ENCODE results near the gene BCAS1. TPM values are rescaled to one million over a fixed set of nuclear protein-coding genes. Genes with fewer than 3 reads are reported as not detected.

BCAS1 gene
- total RNA-seq, 1 donor: not detected

DNA sequence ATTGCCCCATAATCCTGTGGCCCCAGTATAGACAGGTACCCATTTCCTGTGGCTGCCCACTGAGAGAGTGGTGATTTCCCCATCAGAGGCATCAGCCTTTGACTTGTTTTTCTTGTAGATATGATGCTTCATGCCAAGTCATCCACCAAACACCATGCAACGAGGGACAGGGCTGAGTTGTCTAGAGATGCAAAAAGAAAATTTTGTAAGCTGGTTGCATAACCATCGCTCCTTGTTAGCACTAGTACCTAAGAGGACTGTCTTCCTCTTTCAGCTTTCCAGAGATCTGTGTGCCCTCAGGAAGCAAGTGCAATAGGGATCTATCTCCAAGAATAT, 166.8 kb downstream of the BCAS1 start:
- no peaks in the 10 kb centered on the region for H4K20me1 ChIP-seq (ENCODE audit: insufficient read depth, low read length)
- H3K4me1 ChIP-seq (ENCODE audit: insufficient read depth, low read length): peaks cover 51% of the 10 kb centered on the region
- H3K79me2 ChIP-seq (ENCODE audit: insufficient read depth, low read length): no peaks in the 10 kb centered on the region
- no peak overlapping the region for H3K4me2 ChIP-seq (ENCODE audit: insufficient read depth, low read length)
- H3K4me3 ChIP-seq (ENCODE audit: insufficient read depth, low read length): no peak overlapping the region
- H3K27ac ChIP-seq (ENCODE audit: low read depth, low read length): peak overlapping the region; percentile 57
- H3K36me3 ChIP-seq (ENCODE audit: insufficient read depth, low read length): no peaks in the 10 kb centered on the region
- no peaks in the 10 kb centered on the region for H3K27me3 ChIP-seq (ENCODE audit: insufficient read depth, low read length)
- TF ChIP-seq, protein P1, sequence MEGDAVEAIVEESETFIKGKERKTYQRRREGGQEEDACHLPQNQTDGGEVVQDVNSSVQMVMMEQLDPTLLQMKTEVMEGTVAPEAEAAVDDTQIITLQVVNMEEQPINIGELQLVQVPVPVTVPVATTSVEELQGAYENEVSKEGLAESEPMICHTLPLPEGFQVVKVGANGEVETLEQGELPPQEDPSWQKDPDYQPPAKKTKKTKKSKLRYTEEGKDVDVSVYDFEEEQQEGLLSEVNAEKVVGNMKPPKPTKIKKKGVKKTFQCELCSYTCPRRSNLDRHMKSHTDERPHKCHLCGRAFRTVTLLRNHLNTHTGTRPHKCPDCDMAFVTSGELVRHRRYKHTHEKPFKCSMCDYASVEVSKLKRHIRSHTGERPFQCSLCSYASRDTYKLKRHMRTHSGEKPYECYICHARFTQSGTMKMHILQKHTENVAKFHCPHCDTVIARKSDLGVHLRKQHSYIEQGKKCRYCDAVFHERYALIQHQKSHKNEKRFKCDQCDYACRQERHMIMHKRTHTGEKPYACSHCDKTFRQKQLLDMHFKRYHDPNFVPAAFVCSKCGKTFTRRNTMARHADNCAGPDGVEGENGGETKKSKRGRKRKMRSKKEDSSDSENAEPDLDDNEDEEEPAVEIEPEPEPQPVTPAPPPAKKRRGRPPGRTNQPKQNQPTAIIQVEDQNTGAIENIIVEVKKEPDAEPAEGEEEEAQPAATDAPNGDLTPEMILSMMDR (IDR thresholded peaks at IDR 0.05; ENCODE audit: extremely low read depth, low read depth, low read length): no peak
- H2AFZ ChIP-seq (ENCODE audit: low read length): no peak overlapping the region
- DNase-seq (ENCODE audit: insufficient read length, low spot score, missing footprints): no peak
- H3K9me3 ChIP-seq (ENCODE audit: low read depth, low read length): no peaks in the 10 kb centered on the region

DNA sequence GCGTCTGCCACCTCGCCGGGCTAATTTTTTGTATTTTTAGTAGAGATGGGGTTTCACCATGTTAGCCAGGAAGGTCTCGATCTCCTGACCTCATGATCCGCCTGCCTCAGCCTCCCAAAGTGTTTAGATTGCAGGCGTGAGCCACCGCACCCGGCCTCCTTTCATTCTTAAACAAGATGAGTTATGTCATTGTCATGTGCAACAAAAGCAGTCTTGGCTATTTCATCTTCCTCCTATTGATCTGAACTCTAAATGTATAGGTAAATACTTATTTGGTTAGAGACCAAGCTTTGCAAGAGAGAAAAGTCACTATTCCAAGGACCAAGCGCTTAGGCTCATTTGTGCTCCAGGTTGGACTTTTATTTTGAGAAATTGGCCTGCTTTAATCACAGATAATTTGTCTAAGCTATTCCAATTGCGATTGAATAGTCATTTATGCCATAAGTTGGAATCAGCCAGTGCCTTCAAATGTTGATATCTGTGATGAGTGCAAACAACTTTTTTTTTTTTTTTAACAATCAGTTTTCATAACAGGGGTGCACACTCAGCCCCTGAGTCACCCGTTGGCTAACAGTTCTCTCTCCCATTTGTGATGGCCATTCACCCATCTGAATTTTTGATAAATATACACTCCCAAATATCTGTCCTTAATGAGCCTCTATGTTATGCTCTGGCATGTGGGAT, 167.3 kb downstream of the BCAS1 start:
- no peak overlapping the region for H2AFZ ChIP-seq (ENCODE audit: low read length)
- no peaks in the 10 kb centered on the region for H3K79me2 ChIP-seq (ENCODE audit: insufficient read depth, low read length)
- H3K27ac ChIP-seq (ENCODE audit: low read depth, low read length): peak overlapping the region; percentile 57
- no peak for DNase-seq (ENCODE audit: insufficient read length, low spot score, missing footprints)
- H3K4me2 ChIP-seq (ENCODE audit: insufficient read depth, low read length): no peak overlapping the region
- H3K4me1 ChIP-seq (ENCODE audit: insufficient read depth, low read length): peaks cover 51% of the 10 kb centered on the region
- H3K36me3 ChIP-seq (ENCODE audit: insufficient read depth, low read length): no peaks in the 10 kb centered on the region
- no peaks in the 10 kb centered on the region for H3K27me3 ChIP-seq (ENCODE audit: insufficient read depth, low read length)
- TF ChIP-seq, protein P1 (IDR thresholded peaks at IDR 0.05; ENCODE audit: extremely low read depth, low read depth, low read length): no peak
- no peaks in the 10 kb centered on the region for H3K9me3 ChIP-seq (ENCODE audit: low read depth, low read length)
- no peak overlapping the region for H3K4me3 ChIP-seq (ENCODE audit: insufficient read depth, low read length)
- H4K20me1 ChIP-seq (ENCODE audit: insufficient read depth, low read length): no peaks in the 10 kb centered on the region

DNA sequence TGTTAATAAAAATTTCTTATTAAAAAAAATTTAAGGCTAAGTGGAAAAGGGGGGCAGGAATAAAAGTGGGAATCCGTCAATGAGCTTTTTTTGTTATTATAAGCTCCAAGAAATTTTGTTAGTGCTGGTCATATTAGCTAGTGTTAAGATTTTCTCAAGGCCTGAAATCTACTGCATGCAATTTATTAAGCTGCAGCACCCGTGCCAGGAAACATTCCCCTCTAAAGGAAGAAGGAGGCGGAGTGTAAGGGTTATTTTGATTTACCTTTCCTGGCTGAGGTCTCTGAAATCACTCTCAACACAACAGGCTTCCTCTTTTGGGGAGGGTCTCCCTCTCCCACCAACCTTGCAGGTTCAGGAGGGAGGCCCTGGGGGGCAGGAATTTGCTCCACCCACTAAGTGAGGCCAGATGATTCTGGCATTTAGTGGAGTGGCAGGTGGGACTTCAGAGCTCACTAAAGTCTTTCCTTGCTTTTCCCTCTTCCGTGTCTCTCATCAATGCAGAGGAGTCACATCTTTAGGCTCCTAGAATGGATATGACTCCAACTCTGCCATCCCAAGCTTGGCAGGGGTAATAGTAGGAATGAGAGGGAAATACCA, 168.8 kb downstream of the BCAS1 start:
- H3K4me1 ChIP-seq (ENCODE audit: insufficient read depth, low read length): peaks cover 44% of the 10 kb centered on the region
- peak overlapping the region; percentile 92 for H3K27ac ChIP-seq (ENCODE audit: low read depth, low read length)
- no peaks in the 10 kb centered on the region for H3K79me2 ChIP-seq (ENCODE audit: insufficient read depth, low read length)
- no peaks in the 10 kb centered on the region for H4K20me1 ChIP-seq (ENCODE audit: insufficient read depth, low read length)
- H3K27me3 ChIP-seq (ENCODE audit: insufficient read depth, low read length): no peaks in the 10 kb centered on the region
- no peaks in the 10 kb centered on the region for H3K9me3 ChIP-seq (ENCODE audit: low read depth, low read length)
- no peak overlapping the region for H2AFZ ChIP-seq (ENCODE audit: low read length)
- peak overlapping the region; percentile 65 for H3K4me2 ChIP-seq (ENCODE audit: insufficient read depth, low read length)
- no peak overlapping the region for H3K4me3 ChIP-seq (ENCODE audit: insufficient read depth, low read length)
- H3K36me3 ChIP-seq (ENCODE audit: insufficient read depth, low read length): no peaks in the 10 kb centered on the region
- TF ChIP-seq, protein P1 (IDR thresholded peaks at IDR 0.05; ENCODE audit: extremely low read depth, low read depth, low read length): no peak
- no peak for DNase-seq (ENCODE audit: insufficient read length, low spot score, missing footprints)

DNA sequence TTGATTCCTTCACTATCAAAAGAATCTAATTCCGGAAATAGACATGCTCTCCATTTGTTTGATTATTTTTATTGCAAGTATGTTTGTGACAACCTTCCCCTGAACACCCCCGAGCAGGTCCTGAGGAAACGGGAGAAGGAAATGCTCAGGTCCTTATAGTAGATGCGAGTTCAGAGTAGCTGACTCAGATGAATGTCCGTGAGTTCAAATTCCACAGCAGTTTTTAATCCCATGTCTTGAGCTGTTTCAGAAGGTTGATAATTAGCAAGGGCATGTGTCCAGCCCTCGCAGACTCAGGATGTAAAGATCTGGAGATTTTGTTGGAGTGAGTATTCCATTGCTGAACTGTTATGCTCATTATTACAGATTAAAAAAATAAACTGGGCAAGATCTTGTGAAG, 169.3 kb downstream of the BCAS1 start:
- Histone ChIP-seq H4K20me1 (ENCODE audit: insufficient read depth, low read length) (no peaks in the 10 kb centered on the region), H3K79me2 (ENCODE audit: insufficient read depth, low read length) (no peaks in the 10 kb centered on the region), H2AFZ (ENCODE audit: low read length) (peak overlapping the region; percentile 35), H3K4me1 (ENCODE audit: insufficient read depth, low read length) (peaks cover 39% of the 10 kb centered on the region), H3K4me3 (ENCODE audit: insufficient read depth, low read length) (peak overlapping the region; percentile 15), H3K27ac (ENCODE audit: low read depth, low read length) (peak overlapping the region; percentile 92), H3K27me3 (ENCODE audit: insufficient read depth, low read length) (no peaks in the 10 kb centered on the region), H3K9me3 (ENCODE audit: low read depth, low read length) (no peaks in the 10 kb centered on the region), H3K36me3 (ENCODE audit: insufficient read depth, low read length) (no peaks in the 10 kb centered on the region), H3K4me2 (ENCODE audit: insufficient read depth, low read length) (peak overlapping the region; percentile 65)
- TF ChIP-seq, protein P1 (IDR thresholded peaks at IDR 0.05; ENCODE audit: extremely low read depth, low read depth, low read length): no peak
- no peak for DNase-seq (ENCODE audit: insufficient read length, low spot score, missing footprints)

Data from osteoblast (primary cell).